Adrenal gland (tissue), 12 donors: ENCODE results near the gene SLC13A3. TPM values are rescaled to one million over a fixed set of nuclear protein-coding genes. Genes with fewer than 3 reads are reported as not detected.

Source experiments
- DNase-seq, 7 donors: peaks; one replicate each; pipeline ENCODE4 v3.0.0-alpha.2; 2019 to 2020
- H3K27ac ChIP-seq, 5 donors: fragments of 200-600 bp; sonication (generic) in 4 of 5; 1 replicate in 3 of 5; 2 replicates in 2 of 5; pipeline versions ENCODE4 v1.5.1 to v1.8.0; 2016 to 2020; ENCODE audit warnings: mild to moderate bottlenecking in 1 of 5
- H3K27me3 ChIP-seq: fragments of 200-600 bp; 2 replicates; pipeline ENCODE4 v1.8.0; 2021
- H3K36me3 ChIP-seq, 2 donors: fragments of 200-600 bp; replicated peaks in 1 of 2; 1 replicate in 1 of 2; 2 replicates in 1 of 2; pipeline versions ENCODE4 v1.5.1 to v1.8.0; 2018 to 2022
- H3K4me1 ChIP-seq, 2 donors: fragments of 200-600 bp; replicated peaks in 1 of 2; 1 replicate in 1 of 2; 2 replicates in 1 of 2; pipeline versions ENCODE4 v1.5.1 to v1.8.0; 2018 to 2021
- H3K4me3 ChIP-seq, 4 donors: fragments of 200-600 bp; sonication (generic) in 3 of 4; one replicate each; pipeline ENCODE4 v1.5.1; 2016 to 2018
- H3K9me3 ChIP-seq, 3 donors: fragments of 200-600 bp; sonication (generic) in 1 of 3; replicated peaks in 1 of 3; 1 replicate in 2 of 3; 2 replicates in 1 of 3; pipeline versions ENCODE4 v1.5.1 to v1.8.0; 2016 to 2021
- POLR2A ChIP-seq, 2 donors: fragments of 450-650 bp; IDR thresholded peaks; one replicate each; pipeline ENCODE4 v1.6.1; 2017; ENCODE audit warnings: antibody characterized with exemption in 2 of 2, mild to moderate bottlenecking in 2 of 2, moderate library complexity in 1 of 2
- WGBS, 4 donors: extraction: QIAGEN DNeasy Blood & Tissue Kit in 2 of 4; methylation state at CpG; one replicate each; pipeline versions ENCODE4 v1.1.5 to v1.1.7; 2013 to 2017; 5-methylcytosine and 5-hydroxymethylcytosine counted together
- intact Hi-C, 2 donors: fragments of 100-400 bp; cut with DNase I; formaldehyde crosslinking; loops; one replicate each; pipeline versions ENCODE4 v1.14.1 to v1.15.0; 2022 to 2023
- polyA plus RNA-seq, 3 donors: library from polyadenylated mRNA; stranded (reverse); fragments of 200-250 nt in 2 of 3; fragments of 350-450 nt in 1 of 3; fragmentation: Illumina TruSeq in 1 of 3; extraction: RNeasy Lipid Tissue Mini Kit (QIAGEN cat#74804) in 1 of 3; gene quantifications; one replicate each; pipeline ENCODE4 v1.2.3, GENCODE V29; 2013 to 2014
- total RNA-seq, 9 donors: library from RNA; depleted of rRNA in 4 of 9; stranded (reverse); fragments of >200 nt in 4 of 9; fragments of 120-200 nt in 1 of 9; fragmentation: NEBNext Ultra II Directional in 1 of 9; extraction: Animal tissue kit (Norgen Biotek cat#: 25700) in 1 of 9; gene quantifications; one replicate each; pipeline versions ENCODE4 v1.1.0 to v1.2.4, GENCODE V29; 2013 to 2023
- TF ChIP-seq, protein P1 (sequence below), 6 experiments: fragments of 450-650 bp in 4 of 6; fragments of 200-600 bp in 2 of 6; sonication (generic) in 1 of 6; IDR thresholded peaks; 1 replicate in 5 of 6; 2 replicates in 1 of 6; pipeline versions ENCODE4 v1.5.1 to v1.8.0; 2016 to 2021; ENCODE audit warnings: antibody characterized with exemption in 6 of 6, mild to moderate bottlenecking in 2 of 6, moderate library complexity in 1 of 6
- donor health status: healthy with polysubstance abuse.
- donor health status: Bipolar disorder and iron deficiency.
- donor health status: DM: yes; HTN: yes; CAD: no.
- donor health status: DM: no; HTN: no; CAD: no.
- donor health status: DM: no; HTN: no; CAD: no.
- donor health status: DM: yes; HTN: yes; CAD: no.

Gene SLC13A3
- total and polyA plus RNA-seq, 12 donors: 1.5 to 11.2 (median 3.9) TPM

- intact Hi-C loops: no loop called here
- H3K4me3 ChIP-seq: no peak overlapping the region
- H3K27me3 ChIP-seq: no peaks in the 10 kb centered on the region
- no peaks in the 10 kb centered on the region for H3K36me3 ChIP-seq
- 83 to 90% (median 88%) methylated on average over 9 of the region's 9 CpGs for WGBS, 4 donors
- no peak for DNase-seq
- no peaks in the 10 kb centered on the region for H3K4me1 ChIP-seq
- H3K27ac ChIP-seq: no peak overlapping the region
- no peaks in the 10 kb centered on the region for H3K9me3 ChIP-seq
- TF ChIP-seq, protein P1, sequence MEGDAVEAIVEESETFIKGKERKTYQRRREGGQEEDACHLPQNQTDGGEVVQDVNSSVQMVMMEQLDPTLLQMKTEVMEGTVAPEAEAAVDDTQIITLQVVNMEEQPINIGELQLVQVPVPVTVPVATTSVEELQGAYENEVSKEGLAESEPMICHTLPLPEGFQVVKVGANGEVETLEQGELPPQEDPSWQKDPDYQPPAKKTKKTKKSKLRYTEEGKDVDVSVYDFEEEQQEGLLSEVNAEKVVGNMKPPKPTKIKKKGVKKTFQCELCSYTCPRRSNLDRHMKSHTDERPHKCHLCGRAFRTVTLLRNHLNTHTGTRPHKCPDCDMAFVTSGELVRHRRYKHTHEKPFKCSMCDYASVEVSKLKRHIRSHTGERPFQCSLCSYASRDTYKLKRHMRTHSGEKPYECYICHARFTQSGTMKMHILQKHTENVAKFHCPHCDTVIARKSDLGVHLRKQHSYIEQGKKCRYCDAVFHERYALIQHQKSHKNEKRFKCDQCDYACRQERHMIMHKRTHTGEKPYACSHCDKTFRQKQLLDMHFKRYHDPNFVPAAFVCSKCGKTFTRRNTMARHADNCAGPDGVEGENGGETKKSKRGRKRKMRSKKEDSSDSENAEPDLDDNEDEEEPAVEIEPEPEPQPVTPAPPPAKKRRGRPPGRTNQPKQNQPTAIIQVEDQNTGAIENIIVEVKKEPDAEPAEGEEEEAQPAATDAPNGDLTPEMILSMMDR (IDR thresholded peaks at IDR 0.05): no peak
- TF ChIP-seq POLR2A (IDR thresholded peaks at IDR 0.05): no peak
These were observed 45.1 kb downstream of the SLC13A3 start for GRCh38 chr20:46605978-46606816.

- Histone ChIP-seq H3K4me3 (no peak overlapping the region), H3K9me3 (no peaks in the 10 kb centered on the region), H3K27ac (no peak overlapping the region), H3K36me3 (no peaks in the 10 kb centered on the region), H3K4me1 (no peaks in the 10 kb centered on the region), H3K27me3 (no peaks in the 10 kb centered on the region)
- TF ChIP-seq POLR2A (IDR thresholded peaks at IDR 0.05): no peak
- TF ChIP-seq, protein P1 (IDR thresholded peaks at IDR 0.05): no peak
- intact Hi-C loops: no loop called here
- no peak for DNase-seq
These were observed 46.1 kb downstream of the SLC13A3 start for GRCh38 chr20:46605181-46605580.

GRCh38 chr20:46604551-46605133 is 46.6 kb downstream of the SLC13A3 start:
- no peaks in the 10 kb centered on the region for H3K27me3 ChIP-seq
- WGBS, 4 donors: 90 to 93% (median 91%) methylated on average over 13 of the region's 13 CpGs
- intact Hi-C loops: no loop called here

GRCh38 chr20:46602429-46602828 is 48.8 kb downstream of the SLC13A3 start:
- no peaks in the 10 kb centered on the region for H3K9me3 ChIP-seq
- no peak overlapping the region for H3K4me3 ChIP-seq
- TF ChIP-seq, protein P1 (IDR thresholded peaks at IDR 0.05): no peak
- no peak for TF ChIP-seq POLR2A (IDR thresholded peaks at IDR 0.05)
- WGBS, 4 donors: 83 to 93% (median 92%) methylated on average over 2 of the region's 2 CpGs
- no peak for DNase-seq
- no peaks in the 10 kb centered on the region for H3K27me3 ChIP-seq
- intact Hi-C loops: no loop called here
- no peaks in the 10 kb centered on the region for H3K4me1 ChIP-seq
- H3K36me3 ChIP-seq: no peaks in the 10 kb centered on the region
- no peak overlapping the region for H3K27ac ChIP-seq

More at GRCh38 chr20:46604551-46605133, 46.6 kb downstream of the SLC13A3 start:
- TF ChIP-seq, protein P1 (IDR thresholded peaks at IDR 0.05): no peak
- no peak for TF ChIP-seq POLR2A (IDR thresholded peaks at IDR 0.05)
- H3K27ac ChIP-seq: no peak overlapping the region
- no peaks in the 10 kb centered on the region for H3K4me1 ChIP-seq
- no peaks in the 10 kb centered on the region for H3K9me3 ChIP-seq
- H3K36me3 ChIP-seq: no peaks in the 10 kb centered on the region
- no peak for DNase-seq
- no peak overlapping the region for H3K4me3 ChIP-seq
